CD14-positive monocyte (primary cell): ENCODE measurements around the gene CHIA. TPM values are rescaled to one million over a fixed set of nuclear protein-coding genes. Genes with fewer than 3 reads are reported as not detected.

ENCODE experiments used
- DNase-seq, 3 donors: peaks; one replicate each; pipeline ENCODE4 v3.0.0-alpha.2; 2011 to 2022
- H2AFZ ChIP-seq: 2 replicates; pipeline ENCODE4 v1.6.0; 2012; ENCODE audit warnings: mild to moderate bottlenecking, low read depth, low read length, inconsistent platforms; ENCODE audit not compliant: insufficient read depth, poor library complexity, severe bottlenecking
- H3K27ac ChIP-seq, 2 donors: 1 replicate in 1 of 2; 2 replicates in 1 of 2; pipeline ENCODE4 v1.5.1; 2012 to 2013; ENCODE audit warnings: low read length in 2 of 2, control low read depth in 1 of 2, inconsistent platforms in 1 of 2, low read depth in 1 of 2, mild to moderate bottlenecking in 1 of 2
- H3K27me3 ChIP-seq, 2 donors: one replicate each; pipeline versions ENCODE4 v1.6.0 to v1.6.1; 2011 to 2013; ENCODE audit warnings: low read length in 2 of 2; ENCODE audit not compliant: control insufficient read depth in 2 of 2, insufficient read depth in 2 of 2
- H3K36me3 ChIP-seq, 2 donors: replicated peaks in 1 of 2; 1 replicate in 1 of 2; 2 replicates in 1 of 2; pipeline versions ENCODE4 v1.5.1 to v1.6.1; 2012 to 2013; ENCODE audit warnings: low read length in 2 of 2, control low read depth in 1 of 2, inconsistent platforms in 1 of 2, mild to moderate bottlenecking in 1 of 2; ENCODE audit not compliant: insufficient read depth in 2 of 2, control insufficient read depth in 1 of 2
- H3K4me1 ChIP-seq, 2 donors: 1 replicate in 1 of 2; 2 replicates in 1 of 2; pipeline versions ENCODE4 v1.5.1 to v1.6.1; 2012 to 2013; ENCODE audit warnings: low read length in 2 of 2, control low read depth in 1 of 2, inconsistent platforms in 1 of 2, mild to moderate bottlenecking in 1 of 2, moderate library complexity in 1 of 2; ENCODE audit not compliant: insufficient read depth in 2 of 2, control insufficient read depth in 1 of 2
- H3K4me2 ChIP-seq: replicated peaks from 2 replicates; pipeline ENCODE3; 2012; ENCODE audit warnings: low read length, moderate library complexity, mild to moderate bottlenecking; ENCODE audit not compliant: poor library complexity, severe bottlenecking; ENCODE audit errors: extremely low read depth
- H3K4me3 ChIP-seq, 3 experiments: fragments of 200-600 bp in 1 of 3; sonication (generic) in 1 of 3; replicated peaks in 1 of 3; 1 replicate in 2 of 3; 2 replicates in 1 of 3; pipeline ENCODE4 v1.5.1; 2011 to 2013; ENCODE audit warnings: low read length in 3 of 3, mild to moderate bottlenecking in 3 of 3, control low read depth in 2 of 3, low read depth in 2 of 3, inconsistent platforms in 1 of 3, moderate library complexity in 1 of 3
- H3K79me2 ChIP-seq: 2 replicates; pipeline ENCODE4 v1.6.0; 2012; ENCODE audit warnings: mild to moderate bottlenecking, control low read depth, inconsistent platforms, low read length, moderate library complexity; ENCODE audit not compliant: insufficient read depth
- H3K9ac ChIP-seq: 2 replicates; pipeline ENCODE4 v1.6.0; 2017; ENCODE audit warnings: low read length, mild to moderate bottlenecking; ENCODE audit not compliant: insufficient read depth, poor library complexity, severe bottlenecking
- H3K9me3 ChIP-seq, 2 donors: replicated peaks in 1 of 2; 1 replicate in 1 of 2; 2 replicates in 1 of 2; pipeline versions ENCODE4 v1.5.1 to v1.6.1; 2012 to 2013; ENCODE audit warnings: low read length in 2 of 2, control low read depth in 1 of 2; ENCODE audit not compliant: control insufficient read depth in 1 of 2, insufficient read depth in 1 of 2
- H4K20me1 ChIP-seq: 2 replicates; pipeline ENCODE4 v1.6.0; 2012; ENCODE audit warnings: mild to moderate bottlenecking, low read length, control low read depth, moderate library complexity; ENCODE audit not compliant: insufficient read depth
- H3K27ac Mint-ChIP-seq, 7 donors: one replicate each; pipeline ENCODE4 v1.8.0; 2020; ENCODE audit warnings: mild to moderate bottlenecking in 7 of 7, mixed read lengths in 7 of 7, moderate library complexity in 6 of 7, inconsistent platforms in 2 of 7
- H3K27me3 Mint-ChIP-seq, 3 donors: one replicate each; pipeline ENCODE4 v1.8.0; 2021 to 2022; ENCODE audit warnings: low read depth in 3 of 3, mild to moderate bottlenecking in 3 of 3, mixed read lengths in 3 of 3, moderate library complexity in 3 of 3, inconsistent platforms in 1 of 3
- H3K36me3 Mint-ChIP-seq, 2 donors: one replicate each; pipeline ENCODE4 v1.8.0; 2020; ENCODE audit warnings: mixed read lengths in 2 of 2, inconsistent platforms in 1 of 2, mild to moderate bottlenecking in 1 of 2
- H3K4me1 Mint-ChIP-seq: one replicate; pipeline ENCODE4 v1.8.0; 2020; ENCODE audit warnings: mild to moderate bottlenecking, mixed read lengths
- H3K4me3 Mint-ChIP-seq, 2 donors: one replicate each; pipeline ENCODE4 v1.8.0; 2020; ENCODE audit warnings: mild to moderate bottlenecking in 2 of 2, mixed read lengths in 2 of 2, moderate library complexity in 1 of 2
- H3K9me3 Mint-ChIP-seq, 7 donors: one replicate each; pipeline ENCODE4 v1.8.0; 2020 to 2022; ENCODE audit warnings: mixed read lengths in 7 of 7, mild to moderate bottlenecking in 6 of 7, moderate library complexity in 6 of 7, inconsistent platforms in 2 of 7
- WGBS: methylation state at CpG from one replicate; pipeline ENCODE4 v1.1.5; 2013; ENCODE audit warnings: missing lambda C conversion rate; ENCODE audit not compliant: insufficient coverage; 5-methylcytosine and 5-hydroxymethylcytosine counted together
- intact Hi-C, 2 donors: fragments of 100-400 bp; cut with micrococcal nuclease; formaldehyde crosslinking; loops; one replicate each; pipeline versions ENCODE4 v1.15.0 to v1.15.1; 2023
- polyA plus RNA-seq, 3 donors: library from polyadenylated mRNA; depleted of rRNA in 1 of 3; unstranded in 2 of 3; stranded (reverse) in 1 of 3; fragments of 300-500 nt in 2 of 3; fragments of >200 nt in 1 of 3; fragmentation: Illumina TruSeq in 2 of 3; gene quantifications; 1 replicate in 2 of 3; 2 replicates in 1 of 3; pipeline ENCODE4 v1.2.3, GENCODE V29; 2012 to 2021
- TF ChIP-seq, protein P1 (sequence below): fragments of 200-600 bp; IDR thresholded peaks from one replicate; pipeline ENCODE4 v1.8.0; 2022; ENCODE audit warnings: antibody characterized with exemption, mild to moderate bottlenecking

The CHIA gene
- polyA plus RNA-seq, 3 donors, result not detected

DNA sequence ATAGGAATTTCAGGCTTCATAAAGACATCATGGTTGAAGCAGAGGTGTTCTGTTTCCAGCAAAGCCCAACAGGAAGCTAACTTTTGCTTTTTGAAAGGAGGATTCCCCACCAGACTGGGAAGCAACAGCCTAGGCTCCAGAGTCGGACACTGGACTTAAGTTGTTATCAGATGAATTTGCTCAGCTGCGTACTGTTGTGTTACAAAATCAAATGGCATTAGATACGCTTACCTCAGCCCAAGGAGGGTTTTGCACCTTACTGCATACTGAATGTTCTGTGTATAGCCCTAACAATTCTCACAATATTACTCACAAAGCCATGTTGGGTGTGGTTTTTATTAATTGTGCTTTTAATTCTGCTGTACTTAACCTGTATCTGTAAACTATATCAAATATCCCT, 547 bp upstream of the CHIA start:
- intact Hi-C loops, result no loop called here
- no peak for DNase-seq
- Histone ChIP-seq H3K36me3 (no peaks in the 10 kb centered on the region), H3K79me2 (no peaks in the 10 kb centered on the region), H2AFZ (no peak overlapping the region), H3K27me3 (peaks cover 0 to 4% of the 10 kb centered on the region in 2 donors), H3K9me3 (no peaks in the 10 kb centered on the region), H3K4me1 (no peaks in the 10 kb centered on the region), H3K27ac (no peak overlapping the region), H3K4me3 (no peak overlapping the region), H3K9ac (no peak overlapping the region), H4K20me1 (no peaks in the 10 kb centered on the region), H3K4me2 (no peak overlapping the region)
- TF ChIP-seq, protein P1, sequence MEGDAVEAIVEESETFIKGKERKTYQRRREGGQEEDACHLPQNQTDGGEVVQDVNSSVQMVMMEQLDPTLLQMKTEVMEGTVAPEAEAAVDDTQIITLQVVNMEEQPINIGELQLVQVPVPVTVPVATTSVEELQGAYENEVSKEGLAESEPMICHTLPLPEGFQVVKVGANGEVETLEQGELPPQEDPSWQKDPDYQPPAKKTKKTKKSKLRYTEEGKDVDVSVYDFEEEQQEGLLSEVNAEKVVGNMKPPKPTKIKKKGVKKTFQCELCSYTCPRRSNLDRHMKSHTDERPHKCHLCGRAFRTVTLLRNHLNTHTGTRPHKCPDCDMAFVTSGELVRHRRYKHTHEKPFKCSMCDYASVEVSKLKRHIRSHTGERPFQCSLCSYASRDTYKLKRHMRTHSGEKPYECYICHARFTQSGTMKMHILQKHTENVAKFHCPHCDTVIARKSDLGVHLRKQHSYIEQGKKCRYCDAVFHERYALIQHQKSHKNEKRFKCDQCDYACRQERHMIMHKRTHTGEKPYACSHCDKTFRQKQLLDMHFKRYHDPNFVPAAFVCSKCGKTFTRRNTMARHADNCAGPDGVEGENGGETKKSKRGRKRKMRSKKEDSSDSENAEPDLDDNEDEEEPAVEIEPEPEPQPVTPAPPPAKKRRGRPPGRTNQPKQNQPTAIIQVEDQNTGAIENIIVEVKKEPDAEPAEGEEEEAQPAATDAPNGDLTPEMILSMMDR, result no peak
- no peak overlapping the region for H3K4me3 Mint-ChIP-seq
- no peak overlapping the region for H3K27ac Mint-ChIP-seq
- no peaks in the 10 kb centered on the region for H3K4me1 Mint-ChIP-seq
- 93% methylated on average over 2 of the region's 3 CpGs for WGBS
- peaks cover 0 to 3% (median 2%) of the 10 kb centered on the region in 3 donors for H3K27me3 Mint-ChIP-seq
- H3K9me3 Mint-ChIP-seq, result peaks cover 0 to 5% (median 0%) of the 10 kb centered on the region in 7 donors
- no peaks in the 10 kb centered on the region for H3K36me3 Mint-ChIP-seq

DNA sequence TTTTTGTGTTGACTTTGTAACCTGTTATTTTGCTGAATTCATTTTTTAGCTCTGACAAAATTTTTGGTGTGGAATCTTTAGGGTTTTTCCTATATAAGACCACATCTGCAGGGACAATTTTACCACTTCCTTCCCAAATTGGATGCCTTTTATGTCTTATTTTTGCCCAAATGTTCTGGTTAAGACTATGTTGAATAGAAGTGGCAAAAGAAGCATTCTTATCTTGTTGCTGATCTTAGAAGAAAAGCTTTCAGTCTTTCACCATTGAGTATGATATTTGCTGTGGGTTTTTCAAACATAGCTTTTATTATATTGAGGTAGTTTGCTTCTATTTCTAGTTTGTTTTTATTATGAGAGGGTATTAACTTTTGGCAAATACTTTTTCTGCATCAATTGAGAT, 3.7 kb downstream of the CHIA start:
- no peak overlapping the region for H3K4me2 ChIP-seq
- no peak overlapping the region for H2AFZ ChIP-seq
- TF ChIP-seq, protein P1, result no peak
- H3K4me1 ChIP-seq, result no peaks in the 10 kb centered on the region
- no peak overlapping the region for H3K9ac ChIP-seq
- H3K27me3 ChIP-seq, result no peaks in the 10 kb centered on the region
- H3K4me3 Mint-ChIP-seq, result no peak overlapping the region
- no peaks in the 10 kb centered on the region for H3K79me2 ChIP-seq
- H3K9me3 Mint-ChIP-seq, result peaks cover 6 to 17% (median 8%) of the 10 kb centered on the region in 7 donors
- no peaks in the 10 kb centered on the region for H3K36me3 Mint-ChIP-seq
- H3K27ac Mint-ChIP-seq, result no peak overlapping the region
- no peak for DNase-seq
- H3K4me3 ChIP-seq, result no peak overlapping the region
- no peak overlapping the region for H3K27ac ChIP-seq
- H3K4me1 Mint-ChIP-seq, result no peaks in the 10 kb centered on the region
- H4K20me1 ChIP-seq, result no peaks in the 10 kb centered on the region
- intact Hi-C loops, result no loop called here
- no peaks in the 10 kb centered on the region for H3K36me3 ChIP-seq
- peaks cover 0 to 5% (median 3%) of the 10 kb centered on the region in 3 donors for H3K27me3 Mint-ChIP-seq
- no peaks in the 10 kb centered on the region for H3K9me3 ChIP-seq
